Sigmoid colon (tissue), 4 donors: ENCODE results near the gene MYEOV.

Source experiments
- CTCF ChIP-seq, 4 experiments: fragments of 450-650 bp in 3 of 4; fragments of 200-600 bp in 1 of 4; IDR thresholded peaks; one replicate each; pipeline ENCODE4 v1.5.1; 2016 to 2019; ENCODE audit warnings: antibody characterized with exemption in 4 of 4, mild to moderate bottlenecking in 3 of 4, moderate library complexity in 2 of 4
- EP300 ChIP-seq, 4 donors: sonication (generic); formaldehyde crosslinking; IDR thresholded peaks; one replicate each; pipeline ENCODE4 v1.6.1; 2017; ENCODE audit warnings: antibody characterized with exemption in 4 of 4
- POLR2A ChIP-seq, 2 donors: fragments of 450-650 bp; IDR thresholded peaks; one replicate each; pipeline ENCODE4 v1.6.1; 2016; ENCODE audit warnings: antibody characterized with exemption in 2 of 2, mild to moderate bottlenecking in 2 of 2, moderate library complexity in 2 of 2
- POLR2AphosphoS5 ChIP-seq, 4 donors: sonication (generic); formaldehyde crosslinking; IDR thresholded peaks; one replicate each; pipeline ENCODE4 v1.6.1; 2017; ENCODE audit warnings: antibody characterized with exemption in 4 of 4

DNA sequence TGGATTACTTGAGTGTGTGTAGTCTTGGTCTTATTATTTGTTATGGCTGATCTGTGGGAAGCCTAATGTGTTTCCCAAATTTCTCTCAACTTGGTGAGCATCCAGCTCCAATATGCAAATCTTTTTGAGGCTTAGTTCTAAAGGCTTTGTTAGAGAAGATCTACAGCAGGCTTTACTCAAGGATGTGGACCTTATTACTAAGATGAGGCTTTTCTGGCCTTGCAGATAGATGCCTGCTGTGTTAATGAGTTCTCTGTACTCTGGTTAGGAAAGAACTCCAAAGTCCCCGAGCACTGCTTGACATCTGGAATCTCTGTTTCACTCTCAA lies 24.1 kb downstream of the MYEOV start:
- TF ChIP-seq CTCF (IDR thresholded peaks at IDR 0.05) (no peak), EP300 (IDR thresholded peaks at IDR 0.05) (no peak), POLR2AphosphoS5 (IDR thresholded peaks at IDR 0.05) (no peak), POLR2A (IDR thresholded peaks at IDR 0.05) (no peak)
